Placental epithelial cell (primary cell): Measurements from ENCODE around the gene TMEM59L. TPM values are rescaled to one million over a fixed set of nuclear protein-coding genes. Genes with fewer than 3 reads are reported as not detected.

Experiments
- small RNA-seq: library from RNA; depleted of rRNA; stranded (forward); fragments of <200 nt; gene quantifications from one replicate; pipeline ENCODE3, GENCODE V24; 2012
- total RNA-seq: library from RNA; depleted of rRNA; stranded (reverse); fragments of >200 nt; gene quantifications from 2 replicates; pipeline ENCODE4 v1.2.3, GENCODE V29; 2012

TMEM59L gene
- total RNA-seq = not detected in 2 replicates

DNA sequence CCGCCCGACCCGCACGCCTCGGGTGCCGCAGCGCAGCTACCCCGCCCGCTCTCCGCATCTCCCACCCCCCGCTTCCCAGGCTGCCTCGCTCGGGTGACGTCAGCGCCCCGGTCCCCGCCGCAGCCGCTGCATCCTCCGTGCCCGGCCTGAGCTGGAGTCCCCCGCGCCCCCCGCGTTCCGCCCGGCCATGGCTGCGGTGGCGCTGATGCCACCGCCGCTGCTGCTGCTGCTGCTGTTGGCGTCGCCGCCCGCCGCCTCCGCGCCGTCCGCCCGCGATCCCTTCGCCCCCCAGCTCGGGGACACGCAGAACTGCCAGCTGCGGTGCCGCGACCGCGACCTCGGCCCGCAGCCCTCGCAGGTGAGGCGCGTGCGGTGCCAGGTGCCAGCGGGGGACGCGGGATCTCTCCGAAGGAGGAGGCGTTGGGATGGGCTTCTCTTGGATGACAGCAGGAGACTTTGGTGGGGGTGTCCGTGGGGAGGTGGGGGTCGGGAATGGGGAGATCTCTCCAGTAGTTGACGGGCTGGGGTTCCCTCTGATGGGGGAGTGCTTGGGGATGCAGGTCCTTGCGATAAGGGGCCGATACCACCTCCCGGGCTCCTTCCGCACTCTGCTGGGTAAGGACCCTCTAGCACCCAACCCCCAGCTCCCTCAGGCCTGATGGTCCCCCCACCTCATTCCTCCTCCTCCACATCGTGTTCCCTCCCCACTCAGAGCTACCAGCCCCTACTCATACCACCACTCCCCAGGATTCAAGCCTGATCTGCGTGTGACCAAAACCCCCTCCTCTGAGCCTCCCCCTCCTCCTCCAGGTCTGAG is at the start of gene TMEM59L:
TMEM59L (plus strand) TSS at position 99 of the 817 bp plus-strand sequence; CDS start at position 188, 89 bp downstream.

GRCh38 chr19:18571564-18572344 is 40.9 kb upstream of the TMEM59L start, which contains the start of gene UBA52:
Gene UBA52, plus strand, starts transcription at chr19:18571857. Its CDS starts 1,444 bp downstream, at chr19:18573301.

DNA sequence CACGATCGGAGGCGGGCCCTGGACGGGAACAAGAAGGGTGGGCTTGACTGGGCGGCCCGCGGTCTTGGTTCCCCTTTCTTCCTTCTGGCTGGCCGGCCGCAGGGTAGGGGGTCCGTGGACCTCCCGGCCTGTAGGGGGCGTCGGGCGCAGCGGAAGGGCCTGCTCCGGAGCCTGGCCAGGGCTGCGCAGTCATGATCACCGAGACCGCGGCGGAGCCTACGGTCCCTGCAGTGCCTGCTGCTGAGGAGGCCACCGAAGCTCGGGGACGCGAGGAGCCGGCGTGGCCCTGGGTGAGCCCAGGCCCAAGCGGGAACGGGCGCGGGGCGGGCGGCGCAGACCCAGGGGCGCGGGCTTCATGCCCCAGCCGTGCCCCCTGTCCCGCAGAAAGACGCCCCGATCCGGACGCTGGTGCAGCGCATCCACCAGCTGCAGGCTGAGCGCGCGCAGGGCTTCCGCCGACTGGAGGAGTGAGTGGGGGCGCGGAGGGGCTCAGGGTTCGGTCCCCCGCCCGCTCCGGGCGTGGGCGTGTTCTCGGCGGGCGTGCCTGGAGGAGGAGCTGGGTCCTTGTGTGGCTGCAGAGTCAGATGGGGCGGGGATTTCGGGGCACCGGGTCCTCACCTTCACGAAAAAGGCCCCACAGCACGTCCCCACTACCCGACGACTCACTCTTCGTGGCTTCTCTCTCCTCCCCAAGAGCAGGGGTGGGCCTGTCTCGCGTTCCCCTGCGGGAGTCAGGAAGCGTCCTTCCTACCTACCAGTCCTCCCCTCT is 23.9 kb upstream of the TMEM59L start, which contains the start of gene REX1BD:
REX1BD (plus strand) TSS at position 188 of the 769 bp plus-strand sequence; CDS start at position 192, 4 bp downstream.

GRCh38 chr19:18606281-18607225 is 6.1 kb upstream of the TMEM59L start, which contains the start of gene CRLF1:
Gene CRLF1, minus strand, starts transcription at chr19:18606799. Its CDS starts 143 bp downstream, at chr19:18606656.

DNA sequence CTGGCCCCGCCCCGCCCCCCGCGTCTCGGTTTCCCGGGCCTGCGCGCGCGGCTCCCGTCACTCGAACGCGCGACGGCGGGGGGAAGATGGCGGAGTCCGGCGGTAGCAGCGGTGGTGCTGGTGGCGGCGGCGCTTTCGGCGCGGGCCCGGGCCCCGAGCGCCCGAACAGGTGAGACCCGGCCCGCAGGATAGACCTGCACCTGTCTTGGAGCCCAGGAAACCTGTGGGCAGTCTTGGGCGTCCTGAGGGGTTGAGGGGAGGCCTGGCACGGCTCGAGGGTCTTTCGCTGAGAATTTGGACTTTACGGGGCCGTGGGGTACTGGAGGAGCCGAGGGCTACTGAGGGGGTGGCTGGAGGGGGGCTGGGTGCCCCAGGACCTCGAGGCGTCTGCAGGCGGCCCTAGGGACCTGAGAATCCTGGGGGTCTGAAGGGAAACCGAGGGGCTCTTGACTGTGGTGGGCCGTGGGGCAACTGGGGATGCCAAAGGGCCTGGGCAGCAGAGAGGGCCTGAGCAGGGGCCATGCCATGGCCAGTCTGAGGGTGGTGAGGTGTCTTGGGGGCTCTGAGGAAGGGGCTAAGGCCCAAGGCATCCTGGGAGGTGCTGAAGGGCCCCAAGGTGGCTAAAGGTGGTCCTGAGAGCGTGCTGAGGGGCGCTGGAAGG is 24.4 kb downstream of the TMEM59L start, which contains the start of gene KLHL26:
KLHL26 (plus strand) TSS at position 60 of the 661 bp plus-strand sequence; CDS start at position 87, 27 bp downstream.

Small RNA genes lying within 50 kb of the gene (small RNA-seq; reads per million reads assigned to genes)
- gene RN7SL155P = not detected

Other genes with a start within 250 kb of the TMEM59L start
- gene GDF15, start 226.7 kb upstream of the TMEM59L start, total RNA-seq = 1.4 and 4.7 TPM in 2 replicates
- not detected in 2 replicates for gene LRRC25, start 215.2 kb upstream of the TMEM59L start, total RNA-seq
- gene SSBP4, start 193.5 kb upstream of the TMEM59L start, total RNA-seq = 44.8 and 56.0 TPM in 2 replicates
- gene ISYNA1, start 174.7 kb upstream of the TMEM59L start, total RNA-seq = 13.7 and 23.2 TPM in 2 replicates
- 15.5 and 17.3 TPM in 2 replicates for gene ELL, start 90.8 kb upstream of the TMEM59L start, total RNA-seq
- gene FKBP8, start 69.3 kb upstream of the TMEM59L start, total RNA-seq = 317 and 331 TPM in 2 replicates
- gene KXD1, start 55.0 kb upstream of the TMEM59L start, total RNA-seq = 83.2 and 108 TPM in 2 replicates
- 980 and 1,286 TPM in 2 replicates for gene UBA52, start 41.0 kb upstream of the TMEM59L start, total RNA-seq
- gene REX1BD, start 24.1 kb upstream of the TMEM59L start, total RNA-seq = 42.0 and 55.3 TPM in 2 replicates
- 0.87 and 3.1 TPM in 2 replicates for gene CRLF1, start 6.1 kb upstream of the TMEM59L start, total RNA-seq
- 0.79 and 1.3 TPM in 2 replicates for gene KLHL26, start 24.2 kb downstream of the TMEM59L start, total RNA-seq
- gene CRTC1, start 70.8 kb downstream of the TMEM59L start, total RNA-seq = 1.5 and 2.7 TPM in 2 replicates
- gene COMP, start 178.4 kb downstream of the TMEM59L start, total RNA-seq = under 0.01 TPM in 1 of 2 replicates, not detected in the other
- 58.5 and 68.8 TPM in 2 replicates for gene UPF1, start 219.1 kb downstream of the TMEM59L start, total RNA-seq